ENCODE data around the gene TCF4.

The TCF4 gene

DNA sequence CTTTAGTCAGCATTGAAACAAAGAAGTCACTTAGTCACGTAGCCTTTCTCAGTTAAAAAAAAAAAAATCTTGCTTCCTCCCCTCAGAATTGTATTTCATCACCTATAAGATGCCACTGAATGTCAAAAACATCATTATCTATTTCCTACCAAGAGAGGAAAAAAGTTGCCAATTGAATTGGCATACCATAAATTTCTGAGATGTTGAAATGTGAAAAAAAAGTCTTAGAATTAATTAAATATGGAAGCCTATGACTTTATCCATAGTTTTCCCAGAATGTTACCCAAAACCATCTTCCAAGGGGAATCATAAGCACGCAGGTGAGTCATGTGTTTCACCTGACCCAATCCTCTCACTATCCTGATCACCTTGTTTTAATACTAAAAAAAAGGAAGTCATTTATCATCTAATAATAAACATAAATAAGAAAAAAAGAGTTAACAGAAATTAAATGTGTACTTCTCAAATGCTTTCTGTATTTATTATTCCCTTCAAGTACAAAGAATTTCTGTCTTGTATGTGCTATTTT lies 205.7 kb downstream of the TCF4 start:
- TF ChIP-seq SPI1 (IDR thresholded peaks at IDR 0.05; ENCODE audit: borderline replicate concordance, low read depth) (no peak), GABPA (IDR thresholded peaks at IDR 0.05; ENCODE audit: low read depth) (no peak), POLR2AphosphoS5 (IDR thresholded peaks at IDR 0.05; ENCODE audit: low read depth) (no peak)
- TF ChIP-seq, protein P1, sequence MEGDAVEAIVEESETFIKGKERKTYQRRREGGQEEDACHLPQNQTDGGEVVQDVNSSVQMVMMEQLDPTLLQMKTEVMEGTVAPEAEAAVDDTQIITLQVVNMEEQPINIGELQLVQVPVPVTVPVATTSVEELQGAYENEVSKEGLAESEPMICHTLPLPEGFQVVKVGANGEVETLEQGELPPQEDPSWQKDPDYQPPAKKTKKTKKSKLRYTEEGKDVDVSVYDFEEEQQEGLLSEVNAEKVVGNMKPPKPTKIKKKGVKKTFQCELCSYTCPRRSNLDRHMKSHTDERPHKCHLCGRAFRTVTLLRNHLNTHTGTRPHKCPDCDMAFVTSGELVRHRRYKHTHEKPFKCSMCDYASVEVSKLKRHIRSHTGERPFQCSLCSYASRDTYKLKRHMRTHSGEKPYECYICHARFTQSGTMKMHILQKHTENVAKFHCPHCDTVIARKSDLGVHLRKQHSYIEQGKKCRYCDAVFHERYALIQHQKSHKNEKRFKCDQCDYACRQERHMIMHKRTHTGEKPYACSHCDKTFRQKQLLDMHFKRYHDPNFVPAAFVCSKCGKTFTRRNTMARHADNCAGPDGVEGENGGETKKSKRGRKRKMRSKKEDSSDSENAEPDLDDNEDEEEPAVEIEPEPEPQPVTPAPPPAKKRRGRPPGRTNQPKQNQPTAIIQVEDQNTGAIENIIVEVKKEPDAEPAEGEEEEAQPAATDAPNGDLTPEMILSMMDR (IDR thresholded peaks at IDR 0.05; ENCODE audit: insufficient read depth, low read length): no peak
- TF ChIP-seq, protein P2, sequence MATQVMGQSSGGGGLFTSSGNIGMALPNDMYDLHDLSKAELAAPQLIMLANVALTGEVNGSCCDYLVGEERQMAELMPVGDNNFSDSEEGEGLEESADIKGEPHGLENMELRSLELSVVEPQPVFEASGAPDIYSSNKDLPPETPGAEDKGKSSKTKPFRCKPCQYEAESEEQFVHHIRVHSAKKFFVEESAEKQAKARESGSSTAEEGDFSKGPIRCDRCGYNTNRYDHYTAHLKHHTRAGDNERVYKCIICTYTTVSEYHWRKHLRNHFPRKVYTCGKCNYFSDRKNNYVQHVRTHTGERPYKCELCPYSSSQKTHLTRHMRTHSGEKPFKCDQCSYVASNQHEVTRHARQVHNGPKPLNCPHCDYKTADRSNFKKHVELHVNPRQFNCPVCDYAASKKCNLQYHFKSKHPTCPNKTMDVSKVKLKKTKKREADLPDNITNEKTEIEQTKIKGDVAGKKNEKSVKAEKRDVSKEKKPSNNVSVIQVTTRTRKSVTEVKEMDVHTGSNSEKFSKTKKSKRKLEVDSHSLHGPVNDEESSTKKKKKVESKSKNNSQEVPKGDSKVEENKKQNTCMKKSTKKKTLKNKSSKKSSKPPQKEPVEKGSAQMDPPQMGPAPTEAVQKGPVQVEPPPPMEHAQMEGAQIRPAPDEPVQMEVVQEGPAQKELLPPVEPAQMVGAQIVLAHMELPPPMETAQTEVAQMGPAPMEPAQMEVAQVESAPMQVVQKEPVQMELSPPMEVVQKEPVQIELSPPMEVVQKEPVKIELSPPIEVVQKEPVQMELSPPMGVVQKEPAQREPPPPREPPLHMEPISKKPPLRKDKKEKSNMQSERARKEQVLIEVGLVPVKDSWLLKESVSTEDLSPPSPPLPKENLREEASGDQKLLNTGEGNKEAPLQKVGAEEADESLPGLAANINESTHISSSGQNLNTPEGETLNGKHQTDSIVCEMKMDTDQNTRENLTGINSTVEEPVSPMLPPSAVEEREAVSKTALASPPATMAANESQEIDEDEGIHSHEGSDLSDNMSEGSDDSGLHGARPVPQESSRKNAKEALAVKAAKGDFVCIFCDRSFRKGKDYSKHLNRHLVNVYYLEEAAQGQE (IDR thresholded peaks at IDR 0.05; ENCODE audit: insufficient replicate concordance, low read depth): no peak
- H3K27ac ChIP-seq (replicated peaks): no peak overlapping the region

GRCh38 chr18:55381277-55381676 lies 206.7 kb downstream of the TCF4 start:
- Histone ChIP-seq H3K4me3 (replicated peaks; ENCODE audit: insufficient read depth, low read length) (no peak overlapping the region), H3K27ac (replicated peaks) (no peak overlapping the region), H3K27me3 (ENCODE audit: insufficient read depth, poor library complexity, severe bottlenecking) (no peaks in the 10 kb centered on the region)
- TF ChIP-seq POLR2AphosphoS5 (IDR thresholded peaks at IDR 0.05; ENCODE audit: low read depth): no peak
- TF ChIP-seq, protein P1 (IDR thresholded peaks at IDR 0.05; ENCODE audit: insufficient read depth, low read length): no peak
- no peak for TF ChIP-seq SPI1 (IDR thresholded peaks at IDR 0.05; ENCODE audit: borderline replicate concordance, low read depth)
- no peak for TF ChIP-seq GABPA (IDR thresholded peaks at IDR 0.05; ENCODE audit: low read depth)
- TF ChIP-seq, protein P2 (IDR thresholded peaks at IDR 0.05; ENCODE audit: insufficient replicate concordance, low read depth): no peak
- DNase-seq (ENCODE audit: low read depth in 1 of 2, low spot score in 1 of 2): no peak

More for the DNA sequence above, 205.7 kb downstream of the TCF4 start:
- Histone ChIP-seq H3K27me3 (ENCODE audit: insufficient read depth, poor library complexity, severe bottlenecking) (no peaks in the 10 kb centered on the region), H3K4me3 (replicated peaks; ENCODE audit: insufficient read depth, low read length) (no peak overlapping the region)
- no peak for DNase-seq (ENCODE audit: low read depth in 1 of 2, low spot score in 1 of 2)

DNA sequence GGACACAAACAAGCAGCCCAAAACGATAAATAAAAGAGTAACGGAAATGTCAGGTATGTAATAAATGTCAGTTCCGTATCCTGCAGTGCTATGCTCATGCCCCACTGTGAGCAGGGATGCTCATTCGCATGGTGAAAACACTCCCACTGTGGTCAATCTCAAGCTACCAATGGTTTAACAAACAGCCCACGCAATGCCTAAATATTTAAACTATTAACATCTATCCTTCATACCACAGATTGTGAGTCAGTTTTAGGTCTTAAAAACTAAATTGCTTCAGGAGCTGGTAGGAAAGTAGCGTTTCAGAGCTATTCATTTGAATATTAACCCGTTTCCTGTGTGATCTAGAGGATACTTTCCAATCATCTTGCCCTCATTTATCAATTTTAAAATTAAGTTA lies 207.4 kb downstream of the TCF4 start:
- no peak for DNase-seq (ENCODE audit: low read depth in 1 of 2, low spot score in 1 of 2)
- H3K4me3 ChIP-seq (replicated peaks; ENCODE audit: insufficient read depth, low read length): no peak overlapping the region
- no peaks in the 10 kb centered on the region for H3K27me3 ChIP-seq (ENCODE audit: insufficient read depth, poor library complexity, severe bottlenecking)
- no peak for TF ChIP-seq POLR2AphosphoS5 (IDR thresholded peaks at IDR 0.05; ENCODE audit: low read depth)
- no peak for TF ChIP-seq SPI1 (IDR thresholded peaks at IDR 0.05; ENCODE audit: borderline replicate concordance, low read depth)
- no peak for TF ChIP-seq GABPA (IDR thresholded peaks at IDR 0.05; ENCODE audit: low read depth)
- no peak overlapping the region for H3K27ac ChIP-seq (replicated peaks)

DNA sequence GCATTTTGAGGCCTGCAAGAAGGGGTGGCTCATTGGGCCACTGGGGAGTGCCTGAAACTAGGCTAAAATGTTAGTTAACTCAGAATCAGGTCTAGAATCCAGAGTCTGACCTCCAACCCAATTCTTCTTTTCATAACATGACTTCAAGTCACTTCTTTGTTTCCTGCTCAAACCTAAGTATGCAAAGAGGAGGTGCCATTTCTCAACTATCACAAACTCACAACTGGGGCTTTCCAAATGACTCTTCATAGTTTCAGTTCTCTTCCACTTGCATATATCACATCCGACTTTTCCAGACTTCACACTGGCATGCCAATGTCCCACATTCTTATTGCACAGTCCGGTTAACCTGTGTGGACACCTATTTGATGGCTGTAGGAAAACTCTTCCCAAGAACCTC lies 211.6 kb downstream of the TCF4 start:
- Histone ChIP-seq H3K27ac (replicated peaks) (no peak overlapping the region), H3K4me3 (replicated peaks; ENCODE audit: insufficient read depth, low read length) (no peak overlapping the region), H3K27me3 (ENCODE audit: insufficient read depth, poor library complexity, severe bottlenecking) (no peaks in the 10 kb centered on the region)
- no peak for TF ChIP-seq POLR2AphosphoS5 (IDR thresholded peaks at IDR 0.05; ENCODE audit: low read depth)
- TF ChIP-seq, protein P1 (IDR thresholded peaks at IDR 0.05; ENCODE audit: insufficient read depth, low read length): no peak
- TF ChIP-seq SPI1 (IDR thresholded peaks at IDR 0.05; ENCODE audit: borderline replicate concordance, low read depth): no peak
- TF ChIP-seq, protein P2 (IDR thresholded peaks at IDR 0.05; ENCODE audit: insufficient replicate concordance, low read depth): no peak
- TF ChIP-seq GABPA (IDR thresholded peaks at IDR 0.05; ENCODE audit: low read depth): no peak
- DNase-seq (ENCODE audit: low read depth in 1 of 2, low spot score in 1 of 2): no peak

Measured in HL-60 (cell line).